Measurements from ENCODE around the gene FOCAD. TPM values are rescaled to one million over a fixed set of nuclear protein-coding genes. Genes with fewer than 3 reads are reported as not detected.
A peak's percentile ranks its signal among the peaks of the same experiment; 100 is the strongest.

Gene FOCAD
- total and polyA plus RNA-seq, 12 donors = 11.7 to 41.3 (median 31.2) TPM

- H3K4me3 ChIP-seq = no peak overlapping the region
- intact Hi-C loops (cut with DNase I) = loop anchor here in 1 of 10 donors (10.0 kb wide), 1 partner anchor 49 kb away; no protein-coding TSS in a partner anchor
- WGBS, 2 donors = 96% methylated on average over 2 of the region's 2 CpGs
- TF ChIP-seq CTCF (IDR thresholded peaks at IDR 0.05) = no peak
- no peak overlapping the region for H3K27ac ChIP-seq
- H3K36me3 ChIP-seq = no peaks in the 10 kb centered on the region
- no peak for ATAC-seq
- no peaks in the 10 kb centered on the region for H3K4me1 ChIP-seq
- DNase-seq = no peak
- no peaks in the 10 kb centered on the region for H3K27me3 ChIP-seq
- no peaks in the 10 kb centered on the region for H3K9me3 ChIP-seq
These were observed 121.7 kb downstream of the FOCAD start for GRCh38 chr9:20805766-20806165.

GRCh38 chr9:20808002-20808401 is 123.9 kb downstream of the FOCAD start:
- WGBS, 2 donors = 85 to 89% methylated on average over 8 of the region's 8 CpGs
- Histone ChIP-seq H3K27me3 (no peaks in the 10 kb centered on the region), H3K4me3 (no peak overlapping the region), H3K27ac (no peak overlapping the region), H3K9me3 (no peaks in the 10 kb centered on the region), H3K36me3 (no peaks in the 10 kb centered on the region), H3K4me1 (no peaks in the 10 kb centered on the region)
- no peak for TF ChIP-seq CTCF (IDR thresholded peaks at IDR 0.05)
- intact Hi-C loops (cut with DNase I) = loop anchor here in 1 of 10 donors (10.0 kb wide), 1 partner anchor 47 kb away; no protein-coding TSS in a partner anchor
- ATAC-seq (no peak), DNase-seq (no peak)

GRCh38 chr9:20811872-20812271 is 127.8 kb downstream of the FOCAD start:
- intact Hi-C loops (cut with DNase I) = loop anchor here in 2 of 10 donors (5.0 to 10.0 kb wide), 2 partner anchors 35 to 63 kb away; no protein-coding TSS in a partner anchor
- Histone ChIP-seq H3K27me3 (no peaks in the 10 kb centered on the region), H3K4me3 (no peak overlapping the region), H3K4me1 (peaks cover 0 to 22% (median 10%) of the 10 kb centered on the region in 9 donors), H3K27ac (no peak overlapping the region), H3K36me3 (no peaks in the 10 kb centered on the region), H3K9me3 (no peaks in the 10 kb centered on the region)
- no peak for TF ChIP-seq CTCF (IDR thresholded peaks at IDR 0.05)
- ATAC-seq = no peak
- DNase-seq = no peak

- WGBS, 2 donors = 27 to 31% methylated on average over 5 of the region's 5 CpGs
- ATAC-seq = peak in 1 of 8 donors; percentile 30
- intact Hi-C loops (cut with DNase I) = loop anchor here in 1 of 10 donors (10.0 kb wide), 1 partner anchor 59 kb away; no protein-coding TSS in a partner anchor
- no peak for DNase-seq
- H3K4me3 ChIP-seq = no peak overlapping the region
- peaks cover 0 to 9% (median 0%) of the 10 kb centered on the region in 11 donors for H3K9me3 ChIP-seq
- peak overlapping the region in 3 of 10 donors; percentile 4 to 20 (median 16) for H3K27ac ChIP-seq
- no peak for TF ChIP-seq CTCF (IDR thresholded peaks at IDR 0.05)
- peaks cover 0 to 25% (median 11%) of the 10 kb centered on the region in 9 donors for H3K4me1 ChIP-seq
- H3K36me3 ChIP-seq = peaks cover 0 to 10% (median 0%) of the 10 kb centered on the region in 9 donors
- H3K27me3 ChIP-seq = no peaks in the 10 kb centered on the region
These were observed 132.1 kb downstream of the FOCAD start for GRCh38 chr9:20815923-20816703.

All from heart right ventricle (tissue), 16 donors.